Stomach (tissue), 4 donors: ENCODE measurements around the gene PHLDA1.

ENCODE experiments used
- EP300 ChIP-seq: sonication (generic); formaldehyde crosslinking; IDR thresholded peaks from one replicate; pipeline ENCODE4 v1.6.1; 2017; ENCODE audit warnings: antibody characterized with exemption
- POLR2AphosphoS5 ChIP-seq, 3 donors: sonication (generic); formaldehyde crosslinking; IDR thresholded peaks; one replicate each; pipeline ENCODE4 v1.6.1; 2016; ENCODE audit warnings: antibody characterized with exemption in 3 of 3
- TF ChIP-seq, protein P1 (sequence below), 7 experiments: fragments of 450-650 bp in 4 of 7; fragments of 200-600 bp in 3 of 7; sonication (generic) in 3 of 7; IDR thresholded peaks; one replicate each; pipeline ENCODE4 v1.5.1; 2016 to 2019; ENCODE audit warnings: antibody characterized with exemption in 7 of 7, control low read depth in 2 of 7, mild to moderate bottlenecking in 1 of 7

DNA sequence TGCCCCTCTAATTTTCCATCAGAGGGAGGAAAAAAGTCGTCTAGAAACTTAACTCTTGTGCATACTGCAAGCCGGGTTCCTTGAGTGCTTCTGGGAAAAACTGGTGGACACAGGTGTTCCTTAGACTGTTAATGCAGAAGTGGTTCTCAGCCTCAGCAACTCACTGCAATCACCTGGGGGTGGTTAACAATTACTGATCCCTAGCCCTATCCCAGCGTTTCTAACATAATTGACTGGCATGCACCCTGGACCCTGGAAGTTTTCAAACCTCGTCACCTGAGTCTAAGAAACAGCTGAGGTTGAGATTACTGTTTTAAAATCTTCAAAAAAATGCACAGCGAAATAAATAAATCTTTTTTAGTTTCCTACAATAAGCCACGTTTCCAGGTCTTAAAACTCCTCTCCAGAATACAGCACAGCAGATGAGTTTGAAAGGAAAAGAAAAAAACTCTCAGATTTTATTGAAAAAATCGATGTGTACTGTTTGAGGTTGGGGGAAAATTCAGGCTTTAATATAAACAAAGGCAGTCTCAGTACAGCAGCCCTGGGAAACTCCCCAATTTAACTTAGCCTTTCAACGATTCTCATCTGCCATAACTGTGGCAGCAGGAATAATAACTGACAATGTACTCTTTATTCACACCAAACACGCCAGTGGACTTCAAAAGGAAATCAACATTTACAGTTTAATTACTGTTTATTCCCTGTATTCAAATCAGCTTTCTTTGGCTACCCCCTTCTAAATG lies 45.4 kb downstream of the PHLDA1 start:
- TF ChIP-seq EP300, result no peak
- TF ChIP-seq, protein P1, sequence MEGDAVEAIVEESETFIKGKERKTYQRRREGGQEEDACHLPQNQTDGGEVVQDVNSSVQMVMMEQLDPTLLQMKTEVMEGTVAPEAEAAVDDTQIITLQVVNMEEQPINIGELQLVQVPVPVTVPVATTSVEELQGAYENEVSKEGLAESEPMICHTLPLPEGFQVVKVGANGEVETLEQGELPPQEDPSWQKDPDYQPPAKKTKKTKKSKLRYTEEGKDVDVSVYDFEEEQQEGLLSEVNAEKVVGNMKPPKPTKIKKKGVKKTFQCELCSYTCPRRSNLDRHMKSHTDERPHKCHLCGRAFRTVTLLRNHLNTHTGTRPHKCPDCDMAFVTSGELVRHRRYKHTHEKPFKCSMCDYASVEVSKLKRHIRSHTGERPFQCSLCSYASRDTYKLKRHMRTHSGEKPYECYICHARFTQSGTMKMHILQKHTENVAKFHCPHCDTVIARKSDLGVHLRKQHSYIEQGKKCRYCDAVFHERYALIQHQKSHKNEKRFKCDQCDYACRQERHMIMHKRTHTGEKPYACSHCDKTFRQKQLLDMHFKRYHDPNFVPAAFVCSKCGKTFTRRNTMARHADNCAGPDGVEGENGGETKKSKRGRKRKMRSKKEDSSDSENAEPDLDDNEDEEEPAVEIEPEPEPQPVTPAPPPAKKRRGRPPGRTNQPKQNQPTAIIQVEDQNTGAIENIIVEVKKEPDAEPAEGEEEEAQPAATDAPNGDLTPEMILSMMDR (IDR thresholded peaks at IDR 0.05), result no peak
- TF ChIP-seq POLR2AphosphoS5 (IDR thresholded peaks at IDR 0.05), result no peak
